HG03575 (cell line): ENCODE measurements around the gene LRRC28.
"Not testable (repeated sequence)": the region's sequence is repeated elsewhere in the genome, so short reads cannot be mapped to it uniquely, and the experiment has no call there.

Source experiments
- ATAC-seq: cut with Tn5 transposase; IDR thresholded peaks from one replicate; pipeline ENCODE4 v1.9.1; 2021; ENCODE audit not compliant: unreplicated experiment, insufficient number of reproducible peaks, low FRiP score; ENCODE audit errors: extremely low read depth

The LRRC28 gene

GRCh38 chr15:99250857-99251841, at the start of gene LRRC28:
LRRC28 (plus strand) TSS chr15:99251481; CDS start chr15:99255958, 4,477 bp downstream.
- ATAC-seq: peak; percentile 88

DNA sequence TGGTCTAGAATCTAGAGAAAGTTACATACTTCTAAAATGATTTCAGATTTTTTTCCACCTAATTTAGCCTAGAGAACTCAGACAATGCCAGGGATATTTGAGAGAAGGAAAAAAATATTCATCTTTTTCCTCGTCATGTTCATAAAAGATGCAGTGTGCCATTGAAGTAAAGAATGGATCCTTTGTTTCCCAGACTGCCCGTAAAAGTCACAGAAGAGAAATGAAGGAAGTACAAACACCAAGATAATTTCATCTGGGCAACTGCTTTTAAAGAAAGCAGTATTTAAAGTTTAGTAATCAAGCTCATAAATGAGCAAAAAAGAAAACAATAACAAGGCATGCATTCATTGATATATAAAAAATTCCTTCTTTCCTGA, 49.1 kb upstream of the LRRC28 start:
- no peak for ATAC-seq

DNA sequence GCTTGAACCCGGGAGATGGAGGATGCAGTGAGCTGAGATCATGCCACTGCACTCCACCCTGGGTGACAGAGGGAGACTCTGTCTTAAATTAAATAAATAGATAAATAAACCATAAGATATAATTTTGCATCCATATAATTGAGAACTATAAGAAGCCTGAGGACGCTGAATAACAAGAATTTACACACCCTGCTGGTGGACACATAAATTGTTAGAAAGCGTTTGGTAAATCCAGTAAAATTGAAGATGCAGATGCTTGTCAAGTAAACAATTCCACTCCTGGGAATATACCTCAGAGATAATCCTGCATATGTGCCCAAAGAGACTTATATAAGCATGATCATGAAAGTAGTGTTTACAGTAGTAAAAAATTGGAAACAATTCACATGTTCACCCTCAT, 43.6 kb upstream of the LRRC28 start:
- no peak for ATAC-seq

DNA sequence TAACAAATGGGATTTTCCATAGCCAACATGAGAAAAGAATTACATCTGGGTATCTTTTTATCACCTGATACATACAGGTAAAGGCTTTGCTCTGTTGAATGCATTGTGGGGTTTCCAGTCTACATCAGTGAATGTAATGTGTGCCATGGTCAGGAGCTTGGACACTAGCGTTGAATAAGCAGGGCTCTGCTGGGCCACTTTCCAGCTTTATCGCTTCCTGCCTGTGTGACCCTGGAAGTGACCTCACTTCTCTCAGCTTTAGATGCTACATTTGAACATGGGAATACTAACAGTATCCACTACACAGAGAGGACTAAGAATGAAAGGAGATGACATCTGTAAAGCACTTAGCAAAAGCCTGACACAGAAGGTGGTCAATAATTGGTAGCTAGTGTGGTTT, 42.0 kb upstream of the LRRC28 start:
- no peak for ATAC-seq

GRCh38 chr15:99210334-99210733, 40.9 kb upstream of the LRRC28 start:
- ATAC-seq: no peak

GRCh38 chr15:99211926-99212325, 39.4 kb upstream of the LRRC28 start:
- no peak for ATAC-seq

DNA sequence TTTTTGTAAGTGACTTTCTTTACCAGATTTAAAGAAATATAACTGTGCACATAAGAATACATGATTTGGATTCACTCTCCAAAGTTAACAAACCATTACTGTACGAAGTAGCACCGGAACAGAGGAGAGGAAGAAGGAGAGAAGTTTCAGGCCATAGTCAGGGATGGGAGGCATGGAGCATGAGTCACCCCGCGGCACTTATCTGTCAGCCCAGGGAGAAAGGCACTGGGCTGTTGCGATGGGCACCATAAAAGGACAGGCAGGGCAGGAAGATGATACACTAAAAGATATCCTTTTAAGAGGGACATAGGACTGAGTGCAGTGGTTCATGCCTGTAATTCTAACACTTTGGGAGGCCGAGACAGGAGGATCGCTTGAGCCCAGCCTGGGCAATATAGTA, 38.9 kb upstream of the LRRC28 start:
- ATAC-seq: no peak

- no peak for ATAC-seq
Observed at GRCh38 chr15:99213187-99213811, 38.0 kb upstream of the LRRC28 start.

DNA sequence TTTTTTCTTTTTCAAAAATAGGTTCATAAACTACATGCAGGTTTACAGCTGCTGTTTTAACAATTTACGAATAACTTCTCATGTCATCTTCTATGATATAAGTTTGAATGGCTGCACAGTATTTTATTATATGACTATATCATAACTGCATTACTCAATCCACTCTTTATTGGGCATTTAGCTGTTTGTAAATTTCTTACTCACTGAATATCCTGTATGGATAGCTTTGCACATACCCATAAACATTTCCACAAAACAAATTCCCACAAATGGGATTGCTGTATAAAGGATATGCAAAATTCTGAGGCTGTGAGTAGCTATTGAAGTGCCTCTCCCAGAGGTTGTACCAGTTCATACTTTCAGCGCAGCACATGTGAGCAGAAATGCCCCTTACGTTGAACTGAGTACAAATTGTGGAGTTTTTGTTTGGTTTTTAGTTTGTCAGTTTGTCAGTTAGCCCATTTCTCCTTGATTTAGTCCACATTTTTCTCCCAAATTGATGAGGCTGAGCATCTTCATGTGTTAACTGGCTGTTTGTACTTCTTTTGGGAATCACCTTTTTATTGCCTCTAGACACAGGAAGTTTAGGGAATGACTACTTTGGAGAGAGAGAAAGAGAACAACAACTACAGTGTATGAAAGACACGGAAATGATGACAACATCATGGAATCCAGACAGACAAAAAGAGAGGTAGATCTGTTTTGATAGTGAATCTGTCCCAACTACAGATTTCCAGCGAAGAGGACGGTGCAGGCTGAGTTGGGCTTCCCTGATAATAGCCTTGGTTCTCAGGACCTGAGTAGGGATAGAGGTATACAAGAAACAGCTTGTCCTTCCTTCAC, 26.7 kb upstream of the LRRC28 start:
- no peak for ATAC-seq

DNA sequence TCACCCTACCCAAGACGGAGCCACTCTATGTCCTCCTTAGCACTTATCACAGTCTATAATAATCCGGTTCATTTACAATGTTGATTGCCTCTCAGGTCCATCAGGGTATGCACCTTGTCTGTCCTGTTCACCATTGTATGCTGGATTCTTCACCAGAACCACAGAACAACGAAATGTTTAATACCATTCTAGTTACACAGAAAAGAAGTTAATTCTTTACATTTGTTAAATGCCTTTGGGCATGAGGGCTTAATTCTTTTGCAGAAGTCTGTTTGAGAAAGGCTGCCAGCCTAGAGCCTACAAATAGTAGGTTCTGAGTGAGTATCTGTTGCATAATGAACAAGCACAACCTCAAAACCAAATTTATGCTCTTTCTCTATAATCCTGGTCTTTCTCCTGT, 24.5 kb upstream of the LRRC28 start:
- no peak for ATAC-seq

DNA sequence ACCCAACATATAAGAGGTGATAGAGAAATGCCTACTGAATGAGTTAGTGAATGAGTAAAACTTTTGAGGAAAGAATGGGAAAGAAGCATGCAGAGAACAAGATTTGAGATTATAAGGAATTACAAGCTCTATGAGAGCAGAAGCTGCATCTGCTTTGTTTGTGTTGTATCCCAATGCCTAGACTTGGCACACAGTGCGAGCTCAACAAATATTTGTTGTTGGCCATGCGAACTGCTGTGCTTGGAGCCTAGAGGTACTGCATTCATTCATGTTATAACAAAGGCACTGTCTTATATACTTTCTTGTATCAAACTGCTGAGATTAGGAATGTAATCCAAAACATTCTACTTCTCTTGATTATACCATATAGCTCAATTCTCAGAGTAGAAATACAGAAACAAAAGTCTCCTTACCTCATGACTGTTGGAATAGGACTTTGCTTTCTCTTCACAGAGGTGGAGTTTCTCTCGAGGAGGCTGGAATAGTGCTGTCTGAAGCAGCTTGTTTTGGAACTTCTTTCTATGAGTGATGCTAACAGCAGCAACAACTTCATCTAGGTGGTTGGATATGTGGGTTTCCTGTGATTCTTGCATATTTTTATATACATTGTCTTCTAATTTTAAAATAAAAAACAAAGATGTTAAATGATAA, 23.0 kb upstream of the LRRC28 start:
- no peak for ATAC-seq

DNA sequence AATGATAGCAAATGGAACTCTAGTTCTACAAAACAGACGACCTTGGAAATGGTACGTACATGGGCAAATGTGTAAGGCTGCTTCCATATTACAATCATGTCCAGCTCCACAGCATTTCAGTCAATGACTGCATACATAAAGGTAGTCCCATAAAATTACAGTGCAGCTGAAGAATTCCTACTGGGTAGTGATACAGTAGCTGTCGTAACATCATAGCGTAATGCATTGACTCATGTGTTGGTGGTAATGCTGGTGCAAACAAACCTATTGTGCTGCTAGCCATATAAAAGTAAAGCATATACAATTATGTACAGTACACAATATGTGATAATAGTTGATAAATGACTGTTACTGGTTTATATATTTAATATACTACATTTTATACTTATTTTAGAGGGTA, 20.4 kb upstream of the LRRC28 start:
- no peak for ATAC-seq

GRCh38 chr15:99232740-99233139, 18.5 kb upstream of the LRRC28 start:
- no peak for ATAC-seq

DNA sequence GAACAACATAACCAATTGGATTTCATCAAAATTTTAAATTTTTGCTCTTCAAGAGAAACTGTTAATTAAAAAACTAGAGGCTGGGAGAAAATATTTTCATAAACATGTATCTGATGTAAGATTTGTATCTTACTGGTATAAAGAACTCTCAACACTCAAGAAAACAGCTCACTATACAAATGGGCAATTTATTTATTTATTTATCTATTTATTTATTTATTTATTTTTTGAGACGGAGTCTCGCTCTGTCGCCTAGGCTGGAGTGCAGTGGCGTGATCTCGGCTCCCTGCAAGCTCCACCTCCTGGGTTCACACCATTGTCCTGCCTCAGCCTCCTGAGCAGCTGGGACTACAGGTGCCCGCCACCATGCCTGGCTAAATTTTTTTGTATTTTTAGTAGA, 17.1 kb upstream of the LRRC28 start:
- not testable (repeated sequence) for ATAC-seq

DNA sequence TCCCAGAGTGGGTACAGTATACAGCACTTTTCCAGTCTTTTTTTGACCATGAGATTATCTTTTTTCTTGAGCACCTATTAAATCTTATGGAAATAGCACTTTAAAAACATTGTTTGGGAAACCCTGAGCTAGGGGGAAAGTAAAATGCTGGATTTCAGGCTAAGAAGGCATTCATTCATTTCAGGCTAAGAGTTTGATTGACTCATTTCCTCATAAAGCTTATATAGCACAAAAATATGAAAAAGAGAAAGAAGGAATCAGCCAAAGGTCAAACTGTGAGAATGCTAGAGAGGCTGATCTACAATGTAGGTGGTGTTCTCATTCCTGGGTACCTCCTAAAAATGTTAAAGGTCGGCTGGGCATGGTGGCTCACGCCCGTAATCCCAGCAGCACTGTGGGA, 12.4 kb upstream of the LRRC28 start:
- no peak for ATAC-seq

DNA sequence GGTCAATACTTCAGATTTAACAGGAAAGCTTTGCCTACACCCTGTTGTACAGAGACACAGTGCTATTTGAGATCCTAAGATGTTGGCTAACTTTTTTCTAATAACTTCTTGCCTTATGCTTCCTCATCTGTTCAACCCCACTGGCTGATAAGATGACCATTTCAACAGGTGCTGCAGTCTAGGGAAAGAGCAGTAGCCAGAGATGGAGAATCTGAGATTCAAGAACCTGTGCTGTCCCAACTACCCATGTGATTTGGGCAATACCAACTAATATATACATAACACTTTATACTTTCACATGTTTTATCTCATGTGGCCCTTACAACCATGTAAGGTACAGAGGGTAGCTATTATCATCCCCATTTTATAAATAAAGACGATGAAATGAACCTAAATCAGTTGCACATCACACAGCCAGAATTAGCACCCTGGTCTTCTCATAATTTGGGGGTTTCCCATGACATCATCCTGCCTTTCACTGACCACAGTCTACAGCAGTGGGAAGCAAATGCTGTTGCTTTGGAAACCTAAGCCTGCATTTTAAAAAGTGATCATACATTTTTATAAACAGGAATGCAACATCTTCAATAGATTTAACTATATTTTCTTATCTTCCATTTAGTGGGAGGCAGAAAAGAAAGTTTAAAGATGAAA, 11.6 kb upstream of the LRRC28 start:
- peak; percentile 69 for ATAC-seq

DNA sequence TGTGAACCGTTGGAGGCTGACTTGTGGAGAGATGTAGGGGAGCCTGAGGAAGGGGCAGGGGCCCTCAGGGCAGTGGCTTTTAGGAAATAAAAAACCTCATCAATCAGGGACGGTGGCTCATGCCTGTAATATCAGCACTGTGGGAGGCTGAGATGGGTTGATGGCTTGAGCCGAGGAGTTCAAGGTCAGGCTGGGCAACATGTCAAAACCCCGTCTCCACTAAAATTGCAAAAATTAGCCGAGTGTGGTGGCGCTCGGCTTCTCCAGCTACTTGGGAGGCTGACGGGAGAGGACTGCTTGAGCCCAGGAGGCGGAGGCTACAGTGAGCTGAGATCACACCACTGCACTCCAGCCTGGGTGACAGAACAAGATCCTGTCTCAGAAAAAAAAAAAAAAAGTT, 9.5 kb upstream of the LRRC28 start:
- ATAC-seq: no peak

DNA sequence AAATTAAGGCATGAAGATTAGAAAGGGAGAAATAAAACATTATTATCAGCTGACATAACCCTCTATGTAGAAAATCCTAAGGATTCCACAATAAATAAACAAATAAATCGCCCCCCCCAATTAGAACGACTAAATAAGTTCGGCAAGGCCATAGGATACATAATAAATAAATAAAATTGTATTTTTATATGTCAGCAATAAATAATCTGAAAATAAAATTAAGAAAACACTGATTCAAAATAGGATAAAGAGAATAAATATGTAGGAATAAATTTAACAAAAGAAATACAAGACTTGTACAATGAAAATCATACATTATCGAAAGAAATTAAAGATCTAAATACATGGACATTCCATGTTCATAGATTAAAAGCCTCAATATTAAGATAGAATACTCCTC, 7.0 kb upstream of the LRRC28 start:
- no peak for ATAC-seq

DNA sequence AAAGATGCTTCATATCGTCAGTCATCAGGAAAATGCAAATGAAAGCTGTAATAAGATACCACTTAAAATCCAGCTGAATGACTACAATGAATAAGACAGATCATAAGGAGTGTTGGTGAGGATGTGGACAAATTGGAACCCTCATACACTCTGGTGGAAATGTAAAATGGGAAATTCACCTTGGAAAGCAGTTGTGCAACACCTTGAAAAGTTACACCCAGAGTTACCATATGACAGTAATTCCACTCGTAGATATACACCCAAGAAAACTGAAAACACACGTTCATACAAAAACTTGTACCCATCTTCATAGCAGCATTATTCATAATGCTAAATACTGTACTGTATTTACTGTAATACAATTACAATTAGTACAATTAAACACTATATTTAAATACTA, 4.2 kb upstream of the LRRC28 start:
- ATAC-seq: no peak
